Upper lobe of left lung (tissue), 4 donors: ENCODE data around the gene CALHM4.

Experiments
- CTCF ChIP-seq, 6 experiments: fragments of 450-650 bp in 4 of 6; fragments of 200-600 bp in 2 of 6; sonication (generic) in 2 of 6; IDR thresholded peaks; one replicate each; pipeline ENCODE4 v1.5.1; 2016 to 2019; ENCODE audit warnings: antibody characterized with exemption in 6 of 6
- EP300 ChIP-seq, 4 donors: sonication (generic); formaldehyde crosslinking; IDR thresholded peaks; one replicate each; pipeline ENCODE4 v1.5.1; 2017; ENCODE audit warnings: antibody characterized with exemption in 4 of 4, control low read depth in 2 of 4
- POLR2A ChIP-seq, 4 donors: fragments of 450-650 bp; IDR thresholded peaks; one replicate each; pipeline ENCODE4 v1.5.1; 2016 to 2017; ENCODE audit warnings: antibody characterized with exemption in 4 of 4, mild to moderate bottlenecking in 2 of 4

- TF ChIP-seq POLR2A (IDR thresholded peaks at IDR 0.05) (no peak), EP300 (IDR thresholded peaks at IDR 0.05) (no peak), CTCF (IDR thresholded peaks at IDR 0.05) (no peak)
Measured at GRCh38 chr6:116528133-116528532, 25.4 kb upstream of the CALHM4 start.
